ENCODE data around the gene RORB. TPM values are rescaled to one million over a fixed set of nuclear protein-coding genes. Genes with fewer than 3 reads are reported as not detected.

Gene RORB
- polyA plus RNA-seq, 1 experiment, result not detected

- no peaks in the 10 kb centered on the region for H3K27me3 ChIP-seq (ENCODE audit: control insufficient read depth, insufficient read depth, low read length)
- TF ChIP-seq CTCF (IDR thresholded peaks at IDR 0.05; ENCODE audit: insufficient read depth, low read depth, low read length), result no peak
- no peak overlapping the region for H3K4me3 ChIP-seq (ENCODE audit: low read depth, low read length)
- ChIA-PET POLR2A (no interaction called here), CTCF (interaction anchor here (0.7 kb wide), 1 partner anchor 40 kb away, joined by 3 read pairs; no protein-coding TSS in a partner anchor)
- DNase-seq (ENCODE audit: low read depth), result no peak
- no peaks in the 10 kb centered on the region for H3K36me3 ChIP-seq (ENCODE audit: control insufficient read depth, insufficient read depth, low read length)
These were observed 186.2 kb downstream of the RORB start for GRCh38 chr9:74683322-74683721.

- Histone ChIP-seq H3K4me3 (ENCODE audit: low read depth, low read length) (no peak overlapping the region), H3K27me3 (ENCODE audit: control insufficient read depth, insufficient read depth, low read length) (no peaks in the 10 kb centered on the region), H3K36me3 (ENCODE audit: control insufficient read depth, insufficient read depth, low read length) (no peaks in the 10 kb centered on the region)
- ChIA-PET CTCF (interaction anchor here (0.9 kb wide), 1 partner anchor 10 kb away, joined by 4 read pairs; no protein-coding TSS in a partner anchor), POLR2A (no interaction called here)
- no peak for TF ChIP-seq CTCF (IDR thresholded peaks at IDR 0.05; ENCODE audit: insufficient read depth, low read depth, low read length)
- DNase-seq (ENCODE audit: low read depth), result no peak
These were observed 193.9 kb downstream of the RORB start for GRCh38 chr9:74691058-74691457.

GRCh38 chr9:74696520-74696919, 199.4 kb downstream of the RORB start:
- H3K4me3 ChIP-seq (ENCODE audit: low read depth, low read length), result no peak overlapping the region
- ChIA-PET POLR2A (no interaction called here), CTCF (no interaction called here)
- DNase-seq (ENCODE audit: low read depth), result no peak
- TF ChIP-seq CTCF (IDR thresholded peaks at IDR 0.05; ENCODE audit: insufficient read depth, low read depth, low read length), result no peak
- no peaks in the 10 kb centered on the region for H3K36me3 ChIP-seq (ENCODE audit: control insufficient read depth, insufficient read depth, low read length)
- H3K27me3 ChIP-seq (ENCODE audit: control insufficient read depth, insufficient read depth, low read length), result no peaks in the 10 kb centered on the region

- no peak for TF ChIP-seq CTCF (IDR thresholded peaks at IDR 0.05; ENCODE audit: insufficient read depth, low read depth, low read length)
- Histone ChIP-seq H3K36me3 (ENCODE audit: control insufficient read depth, insufficient read depth, low read length) (no peaks in the 10 kb centered on the region), H3K27me3 (ENCODE audit: control insufficient read depth, insufficient read depth, low read length) (no peaks in the 10 kb centered on the region), H3K4me3 (ENCODE audit: low read depth, low read length) (no peak overlapping the region)
- DNase-seq (ENCODE audit: low read depth), result no peak
- ChIA-PET POLR2A (no interaction called here), CTCF (no interaction called here)
These were observed 200.4 kb downstream of the RORB start for GRCh38 chr9:74697535-74697934.

- DNase-seq (ENCODE audit: low read depth), result no peak
- H3K4me3 ChIP-seq (ENCODE audit: low read depth, low read length), result no peak overlapping the region
- no peak for TF ChIP-seq CTCF (IDR thresholded peaks at IDR 0.05; ENCODE audit: insufficient read depth, low read depth, low read length)
- no peaks in the 10 kb centered on the region for H3K27me3 ChIP-seq (ENCODE audit: control insufficient read depth, insufficient read depth, low read length)
- H3K36me3 ChIP-seq (ENCODE audit: control insufficient read depth, insufficient read depth, low read length), result no peaks in the 10 kb centered on the region
- POLR2A ChIA-PET, result no interaction called here
- CTCF ChIA-PET, result no interaction called here
These were observed 214.2 kb downstream of the RORB start for GRCh38 chr9:74711341-74711740.

Measured in BJ (cell line).